Ovary (tissue), 9 donors: ENCODE results near the gene CTRB2. TPM values are rescaled to one million over a fixed set of nuclear protein-coding genes. Genes with fewer than 3 reads are reported as not detected.
A peak's percentile ranks its signal among the peaks of the same experiment; 100 is the strongest.
"Not testable (repeated sequence)": the region's sequence is repeated elsewhere in the genome, so short reads cannot be mapped to it uniquely, and the experiment has no call there.

ENCODE experiments used
- DNase-seq, 5 donors: peaks; one replicate each; pipeline ENCODE4 v3.0.0-alpha.2; 2019 to 2020
- H3K27ac ChIP-seq, 2 donors: fragments of 200-600 bp; one replicate each; pipeline versions ENCODE4 v1.5.1 to v1.8.0; 2019 to 2022
- H3K27me3 ChIP-seq: fragments of 200-600 bp; one replicate; pipeline ENCODE4 v1.8.0; 2022
- H3K36me3 ChIP-seq: fragments of 200-600 bp; sonication (generic); one replicate; pipeline ENCODE4 v1.5.1; 2019
- H3K4me1 ChIP-seq: one replicate; pipeline ENCODE4 v1.8.1; 2013; ENCODE audit warnings: mild to moderate bottlenecking, moderate library complexity; ENCODE audit not compliant: insufficient read depth
- H3K4me3 ChIP-seq: fragments of 200-600 bp; sonication (generic); one replicate; pipeline ENCODE4 v1.5.1; 2017
- H3K9me3 ChIP-seq, 2 donors: fragments of 200-600 bp in 1 of 2; sonication (generic) in 1 of 2; one replicate each; pipeline versions ENCODE4 v1.5.1 to v1.8.1; 2013 to 2019; ENCODE audit warnings: mild to moderate bottlenecking in 1 of 2, moderate library complexity in 1 of 2
- EP300 ChIP-seq: sonication (generic); formaldehyde crosslinking; IDR thresholded peaks from one replicate; pipeline ENCODE4 v1.6.1; 2017; ENCODE audit warnings: antibody characterized with exemption
- POLR2A ChIP-seq: fragments of 450-650 bp; IDR thresholded peaks from one replicate; pipeline ENCODE4 v1.6.1; 2017; ENCODE audit warnings: antibody characterized with exemption, mild to moderate bottlenecking, moderate library complexity
- WGBS, 3 donors: extraction: QIAGEN DNeasy Blood & Tissue Kit in 1 of 3; methylation state at CpG; one replicate each; pipeline versions ENCODE4 v1.1.5 to v1.1.7; 2013 to 2017; 5-methylcytosine and 5-hydroxymethylcytosine counted together
- intact Hi-C, 4 donors: fragments of 100-400 bp; cut with DNase I; formaldehyde crosslinking; loops; one replicate each; pipeline versions ENCODE4 v1.11.0 to v1.15.1; 2022 to 2023
- polyA plus RNA-seq, 2 donors: library from polyadenylated mRNA; stranded (reverse); fragments of 200-250 nt in 1 of 2; fragments of 350-450 nt in 1 of 2; fragmentation: Illumina TruSeq in 1 of 2; extraction: RNeasy Lipid Tissue Mini Kit (QIAGEN cat#74804) in 1 of 2; gene quantifications; one replicate each; pipeline ENCODE4 v1.2.3, GENCODE V29; 2013 to 2014
- total RNA-seq, 7 donors: library from RNA; depleted of rRNA in 2 of 7; stranded (reverse); fragments of >200 nt in 2 of 7; fragmentation: NEBNext Ultra II Directional in 3 of 7; extraction: Animal tissue kit (Norgen Biotek cat#: 25700) in 3 of 7; gene quantifications; one replicate each; pipeline versions ENCODE4 v1.1.0 to v1.2.4, GENCODE V29; 2016 to 2023
- TF ChIP-seq, protein P1 (sequence below), 3 donors: fragments of 450-650 bp in 2 of 3; fragments of 200-600 bp in 1 of 3; IDR thresholded peaks; one replicate each; pipeline versions ENCODE4 v1.5.1 to v1.8.0; 2016 to 2022; ENCODE audit warnings: antibody characterized with exemption in 3 of 3, mild to moderate bottlenecking in 1 of 3
- donor health status: DM: no; HTN: no; CAD: no; lungs with moderate emphysema.
- donor health status: DM: no; HTN: no; CAD: no.
- donor health status: Bipolar disorder and iron deficiency.
- donor health status: DM: yes; HTN: yes; CAD: no.
- donor health status: DM: no; HTN: no; CAD: no.
- donor health status: DM: yes; HTN: yes; CAD: no.

Gene CTRB2
- total and polyA plus RNA-seq, 9 donors, result 0.62 to 28.7 (median 2.8) TPM; not detected in 4

DNA sequence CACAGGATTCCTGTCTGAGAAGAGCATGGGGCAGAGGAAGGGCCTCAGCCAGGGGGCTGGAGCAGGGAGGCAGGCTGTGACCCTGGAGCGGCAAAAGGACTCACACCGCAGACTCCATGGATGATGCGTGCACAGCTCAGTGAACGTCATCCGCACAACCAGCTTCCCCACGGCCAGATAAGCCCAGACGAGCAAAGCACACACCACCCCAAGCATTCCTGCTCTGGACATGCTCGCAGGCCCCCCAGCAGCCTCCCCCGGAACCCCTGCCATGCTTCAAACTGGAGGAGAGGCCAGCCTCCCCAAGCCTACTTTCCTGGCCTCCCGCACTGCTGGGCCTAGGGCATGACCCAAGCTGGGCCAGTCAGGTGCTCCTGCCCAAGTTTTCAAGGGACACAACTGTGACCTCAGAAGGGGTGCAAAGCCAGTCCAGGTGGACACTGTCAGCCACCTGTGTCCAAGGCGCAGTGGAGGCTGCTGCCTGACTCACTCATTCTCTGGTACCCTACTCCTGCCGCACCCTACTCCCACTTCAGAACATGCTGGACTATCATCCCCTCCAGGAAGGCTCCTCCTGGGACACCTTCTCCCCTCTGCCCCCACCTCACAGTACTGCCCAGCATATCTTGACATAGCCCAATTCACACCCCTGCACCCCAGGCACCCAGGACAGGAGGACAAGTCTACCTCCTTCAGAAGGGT, 39.7 kb upstream of the CTRB2 start:
- Histone ChIP-seq H3K4me3 (no peak overlapping the region), H3K4me1 (peaks cover 35% of the 10 kb centered on the region), H3K27ac (peak overlapping the region in 1 of 2 donors; percentile 89), H3K36me3 (no peaks in the 10 kb centered on the region), H3K27me3 (no peaks in the 10 kb centered on the region), H3K9me3 (no peaks in the 10 kb centered on the region)
- WGBS, 3 donors, result 70 to 83% (median 73%) methylated on average over 11 to 12 of the region's 12 CpGs
- TF ChIP-seq, protein P1, sequence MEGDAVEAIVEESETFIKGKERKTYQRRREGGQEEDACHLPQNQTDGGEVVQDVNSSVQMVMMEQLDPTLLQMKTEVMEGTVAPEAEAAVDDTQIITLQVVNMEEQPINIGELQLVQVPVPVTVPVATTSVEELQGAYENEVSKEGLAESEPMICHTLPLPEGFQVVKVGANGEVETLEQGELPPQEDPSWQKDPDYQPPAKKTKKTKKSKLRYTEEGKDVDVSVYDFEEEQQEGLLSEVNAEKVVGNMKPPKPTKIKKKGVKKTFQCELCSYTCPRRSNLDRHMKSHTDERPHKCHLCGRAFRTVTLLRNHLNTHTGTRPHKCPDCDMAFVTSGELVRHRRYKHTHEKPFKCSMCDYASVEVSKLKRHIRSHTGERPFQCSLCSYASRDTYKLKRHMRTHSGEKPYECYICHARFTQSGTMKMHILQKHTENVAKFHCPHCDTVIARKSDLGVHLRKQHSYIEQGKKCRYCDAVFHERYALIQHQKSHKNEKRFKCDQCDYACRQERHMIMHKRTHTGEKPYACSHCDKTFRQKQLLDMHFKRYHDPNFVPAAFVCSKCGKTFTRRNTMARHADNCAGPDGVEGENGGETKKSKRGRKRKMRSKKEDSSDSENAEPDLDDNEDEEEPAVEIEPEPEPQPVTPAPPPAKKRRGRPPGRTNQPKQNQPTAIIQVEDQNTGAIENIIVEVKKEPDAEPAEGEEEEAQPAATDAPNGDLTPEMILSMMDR (IDR thresholded peaks at IDR 0.05), result no peak
- TF ChIP-seq POLR2A (no peak), EP300 (no peak)
- DNase-seq, result peak in 2 of 5 donors; percentile 38 to 39
- intact Hi-C loops, result no loop called here

DNA sequence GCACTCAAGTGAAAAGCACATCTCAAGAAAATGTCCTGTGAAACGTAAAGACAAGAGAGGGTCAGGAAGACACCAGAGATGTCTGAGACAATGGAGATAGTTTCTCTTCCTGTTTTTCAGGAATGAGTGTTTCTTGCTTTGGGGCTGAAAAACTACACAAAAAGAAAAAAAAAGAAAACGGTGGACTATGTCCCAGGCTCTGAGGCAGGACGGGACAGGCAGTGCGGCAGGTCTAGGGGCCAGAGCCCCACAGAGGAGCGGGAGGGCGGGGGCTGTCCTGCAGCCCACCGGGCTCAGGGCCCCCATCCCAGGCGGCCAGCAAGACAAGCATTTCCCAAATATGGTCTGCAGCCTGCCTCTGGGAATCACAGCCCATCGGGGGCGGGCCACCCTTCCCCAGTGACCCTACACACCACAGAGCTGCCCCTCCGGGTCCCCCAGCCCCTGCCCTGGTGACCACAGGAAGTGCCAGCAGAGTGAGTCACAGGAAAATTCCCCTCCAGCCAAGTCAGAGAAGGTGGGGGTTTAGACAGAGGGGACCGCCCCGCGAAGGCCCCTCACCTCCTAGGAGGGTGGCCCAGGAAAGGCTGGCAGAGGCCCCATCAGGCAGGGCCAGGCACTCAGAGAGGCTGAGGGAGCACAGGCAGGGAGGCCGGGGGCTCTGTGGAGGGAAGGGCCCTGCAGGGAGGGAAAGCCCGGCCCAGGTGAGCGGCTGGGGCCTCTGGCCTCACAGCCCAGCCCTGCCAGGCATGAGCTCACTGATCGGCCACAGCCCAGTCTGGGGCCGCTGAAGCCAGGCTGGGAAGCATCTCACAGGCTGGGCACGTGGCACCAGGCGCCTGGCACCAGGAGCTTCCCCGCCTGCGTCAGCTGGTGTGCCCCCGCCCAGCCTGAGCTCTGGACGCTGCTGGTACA, 38.1 kb upstream of the CTRB2 start:
- Histone ChIP-seq H3K4me3 (no peak overlapping the region), H3K36me3 (no peaks in the 10 kb centered on the region), H3K4me1 (peaks cover 33% of the 10 kb centered on the region), H3K9me3 (no peaks in the 10 kb centered on the region), H3K27me3 (no peaks in the 10 kb centered on the region), H3K27ac (peak overlapping the region; percentile 89 to 90)
- 8 to 15% (median 11%) methylated on average over 24 to 25 of the region's 25 CpGs for WGBS, 3 donors
- no peak for TF ChIP-seq POLR2A
- TF ChIP-seq, protein P1 (IDR thresholded peaks at IDR 0.05), result no peak
- TF ChIP-seq EP300, result no peak
- peak; percentile 79 to 86 (median 83) for DNase-seq
- intact Hi-C loops, result no loop called here

DNA sequence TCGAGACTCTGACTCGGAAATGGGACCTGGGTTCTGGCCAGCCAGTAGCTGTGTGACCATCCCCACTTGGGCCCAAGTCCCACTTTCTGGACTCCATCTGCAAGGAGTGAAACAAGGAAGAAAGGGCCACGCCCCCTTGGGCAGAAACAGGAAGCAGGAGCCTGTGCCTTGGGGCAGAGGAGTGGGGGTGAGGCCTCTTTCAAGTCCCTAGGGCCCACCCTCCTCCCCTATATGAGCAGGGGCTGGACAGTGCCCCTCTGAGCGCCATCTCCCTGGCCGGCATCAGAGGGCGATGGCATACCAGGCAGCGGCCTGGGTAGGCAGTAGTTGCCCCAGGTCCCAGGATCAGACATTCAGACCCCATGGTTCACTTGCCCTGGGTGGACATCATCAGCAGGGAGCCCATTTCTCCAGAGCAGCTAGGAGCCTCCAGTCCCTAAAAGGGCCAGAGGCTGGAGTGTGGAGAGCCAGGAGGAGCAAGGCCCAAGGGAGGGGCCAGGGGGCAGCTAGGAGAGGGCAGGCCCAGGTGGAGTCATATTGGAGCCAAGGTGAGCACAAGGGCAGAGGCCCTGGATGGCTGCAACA, 37.4 kb upstream of the CTRB2 start:
- WGBS, 3 donors, result 52 to 72% (median 63%) methylated on average over 7 of the region's 7 CpGs
- H3K4me3 ChIP-seq, result no peak overlapping the region
- H3K4me1 ChIP-seq, result peaks cover 31% of the 10 kb centered on the region
- H3K9me3 ChIP-seq, result no peaks in the 10 kb centered on the region
- no peaks in the 10 kb centered on the region for H3K27me3 ChIP-seq
- DNase-seq, result peak in 2 of 5 donors; percentile 61 to 68
- TF ChIP-seq EP300 (no peak), POLR2A (no peak)
- TF ChIP-seq, protein P1 (IDR thresholded peaks at IDR 0.05), result no peak
- no peaks in the 10 kb centered on the region for H3K36me3 ChIP-seq
- peak overlapping the region; percentile 89 to 90 for H3K27ac ChIP-seq
- intact Hi-C loops, result no loop called here

DNA sequence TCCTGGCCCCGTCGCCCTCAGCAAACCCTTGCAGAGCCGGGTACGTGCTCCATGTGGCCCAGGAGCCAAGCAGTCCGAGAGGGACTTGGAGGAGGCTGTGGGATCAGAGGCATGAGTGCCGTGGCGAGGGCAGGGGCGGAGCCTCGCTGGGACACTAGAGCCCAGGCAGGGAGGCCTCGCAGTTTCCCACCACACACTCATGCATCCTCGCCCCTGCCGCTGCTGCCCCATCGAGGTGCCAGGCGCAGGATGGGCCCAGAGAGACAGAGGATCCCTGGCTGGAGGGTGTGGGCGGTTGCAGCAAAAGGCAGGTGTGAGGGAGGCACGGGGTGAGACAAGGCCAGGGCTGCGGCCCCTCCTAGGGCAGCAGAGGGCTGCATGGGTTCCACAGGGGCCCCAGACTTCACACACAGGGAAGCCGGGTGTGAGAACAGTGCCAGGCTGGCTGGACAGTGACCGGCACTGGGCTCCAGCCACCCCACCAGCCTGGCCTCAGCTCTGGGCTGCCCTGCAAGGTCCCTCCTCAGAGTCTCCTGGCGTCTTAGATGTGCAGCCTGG, 36.8 kb upstream of the CTRB2 start:
- peak in 2 of 5 donors; percentile 35 to 40 for DNase-seq
- Histone ChIP-seq H3K4me3 (no peak overlapping the region), H3K27ac (peak overlapping the region in 1 of 2 donors; percentile 89), H3K36me3 (no peaks in the 10 kb centered on the region), H3K4me1 (peaks cover 31% of the 10 kb centered on the region), H3K27me3 (no peaks in the 10 kb centered on the region), H3K9me3 (no peaks in the 10 kb centered on the region)
- 66 to 68% (median 68%) methylated on average over 20 of the region's 20 CpGs for WGBS, 3 donors
- TF ChIP-seq, protein P1 (IDR thresholded peaks at IDR 0.05), result no peak
- no peak for TF ChIP-seq EP300
- TF ChIP-seq POLR2A, result no peak
- intact Hi-C loops, result no loop called here

DNA sequence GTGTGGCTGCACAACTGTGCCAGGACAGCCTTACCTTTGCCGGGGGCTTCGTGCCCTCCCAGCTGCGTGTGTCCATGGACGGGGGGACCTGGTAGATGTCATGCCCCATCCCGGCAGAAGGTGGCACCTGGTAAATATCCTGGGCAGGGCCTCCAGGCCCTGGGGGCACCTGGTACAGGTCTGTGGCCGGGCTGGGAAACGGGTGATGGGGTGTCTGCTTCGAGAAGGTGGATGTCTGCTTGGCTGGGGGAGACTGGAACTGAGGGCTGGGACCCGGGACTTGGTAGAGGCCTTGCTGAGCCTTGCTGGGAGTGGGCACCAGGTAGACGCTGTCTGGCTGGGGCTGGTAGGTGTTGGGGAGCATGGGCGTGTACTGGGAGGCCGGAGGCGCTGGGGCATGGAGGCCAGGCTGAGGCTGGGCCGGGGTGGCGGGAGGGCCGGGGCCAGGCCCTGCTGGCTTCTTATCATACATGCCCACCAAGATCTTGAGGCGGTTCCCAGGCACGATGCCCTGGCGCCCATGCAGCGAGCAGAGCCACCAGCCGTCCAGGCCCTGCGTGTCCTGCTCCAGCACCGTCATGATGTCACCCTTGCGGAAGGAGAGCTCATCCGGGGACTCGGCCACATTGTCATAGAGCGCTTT, 35.6 kb upstream of the CTRB2 start:
- H3K36me3 ChIP-seq, intact Hi-C loops, H3K4me3 ChIP-seq, H3K27me3 ChIP-seq, H3K27ac ChIP-seq, H3K9me3 ChIP-seq: not testable (repeated sequence)
- peak in 2 of 5 donors; percentile 29 to 35 for DNase-seq
- 88 to 91% (median 89%) methylated on average over 26 to 27 of the region's 27 CpGs for WGBS, 3 donors
- H3K4me1 ChIP-seq, result peaks cover 41% of the 10 kb centered on the region
